Measurements from ENCODE around the gene PDCD1LG2. TPM values are rescaled to one million over a fixed set of nuclear protein-coding genes. Genes with fewer than 3 reads are reported as not detected.

Gene PDCD1LG2
- total RNA-seq, 2 experiments from 2014 or later: 4.1 to 4.8 TPM

GRCh38 chr9:5499889-5500398, 10.4 kb upstream of the PDCD1LG2 start:
- H3K27me3 Mint-ChIP-seq: peaks cover 1% of the 10 kb centered on the region
- H3K4me3 Mint-ChIP-seq: no peak overlapping the region
- ChIA-PET POLR2A (interaction anchor here (2.7 kb wide), 1 partner anchor 11 kb away, joined by 9 read pairs; the partner anchor contains the start of gene PDCD1LG2), CTCF (interaction anchor here (1.3 to 1.5 kb wide), 2 partner anchors 10 to 50 kb away, joined by 3 read pairs; partner anchors contain the start of gene CD274)
- H3K36me3 Mint-ChIP-seq (ENCODE audit: low read depth): peaks cover 21% of the 10 kb centered on the region
- H3K9me3 Mint-ChIP-seq: peaks cover 15% of the 10 kb centered on the region
- H3K4me1 Mint-ChIP-seq: peaks cover 5% of the 10 kb centered on the region
- DNase-seq: no peak
- H3K27ac Mint-ChIP-seq: no peak overlapping the region

- CTCF ChIA-PET: no interaction called here
These were observed 9.7 kb upstream of the PDCD1LG2 start for GRCh38 chr9:5500441-5501235.

GRCh38 chr9:5502553-5502952, 7.8 kb upstream of the PDCD1LG2 start:
- peaks cover 5% of the 10 kb centered on the region for H3K4me1 Mint-ChIP-seq
- H3K36me3 Mint-ChIP-seq (ENCODE audit: low read depth): peaks cover 18% of the 10 kb centered on the region
- H3K27me3 Mint-ChIP-seq: peaks cover 1% of the 10 kb centered on the region
- POLR2A ChIA-PET: no interaction called here
- CTCF ChIA-PET: no interaction called here
- H3K4me3 Mint-ChIP-seq: no peak overlapping the region
- DNase-seq: no peak
- H3K9me3 Mint-ChIP-seq: peaks cover 20% of the 10 kb centered on the region
- H3K27ac Mint-ChIP-seq: no peak overlapping the region

More at GRCh38 chr9:5500441-5501235, 9.7 kb upstream of the PDCD1LG2 start:
- Mint-ChIP-seq H3K4me1 (peaks cover 5% of the 10 kb centered on the region), H3K27me3 (peaks cover 1% of the 10 kb centered on the region), H3K9me3 (peaks cover 19% of the 10 kb centered on the region), H3K4me3 (no peak overlapping the region), H3K27ac (no peak overlapping the region), H3K36me3 (ENCODE audit: low read depth) (peaks cover 18% of the 10 kb centered on the region)
- DNase-seq: no peak
- POLR2A ChIA-PET: interaction anchor here (0.7 to 2.7 kb wide), 2 partner anchors 9 to 10 kb away, joined by 3 to 9 read pairs; partner anchors contain the start of gene PDCD1LG2

- Mint-ChIP-seq H3K9me3 (peaks cover 7% of the 10 kb centered on the region), H3K27ac (peak overlapping the region; percentile 95), H3K36me3 (ENCODE audit: low read depth) (peaks cover 19% of the 10 kb centered on the region), H3K27me3 (no peaks in the 10 kb centered on the region), H3K4me1 (peaks cover 59% of the 10 kb centered on the region), H3K4me3 (peak overlapping the region; percentile 28)
- CTCF ChIA-PET: interaction anchor here (1.3 to 2.5 kb wide), 2 partner anchors 30 to 60 kb away, joined by 3 to 17 read pairs; partner anchors contain the start of gene CD274
- DNase-seq: no peak
- POLR2A ChIA-PET: interaction anchor here (0.7 to 2.7 kb wide), 14 partner anchors 8 to 769 kb away, joined by 3 to 31 read pairs (median 10); partner anchors contain the start of genes CD274, PLGRKT and RIC1
These were observed 758 bp upstream of the PDCD1LG2 start for GRCh38 chr9:5509573-5509972.

- Mint-ChIP-seq H3K4me3 (peak overlapping the region; percentile 80), H3K4me1 (peaks cover 60% of the 10 kb centered on the region), H3K27me3 (no peaks in the 10 kb centered on the region), H3K9me3 (no peaks in the 10 kb centered on the region), H3K27ac (peak overlapping the region; percentile 95), H3K36me3 (ENCODE audit: low read depth) (peaks cover 21% of the 10 kb centered on the region)
- DNase-seq: no peak
- ChIA-PET CTCF (interaction anchor here (1.2 to 2.5 kb wide), 9 partner anchors 18 to 322 kb away, joined by 3 to 17 read pairs (median 3); partner anchors contain the start of genes CD274 and ERMP1), POLR2A (interaction anchor here (0.9 to 2.7 kb wide), 19 partner anchors 7 to 771 kb away, joined by 3 to 31 read pairs (median 9); partner anchors contain the start of genes CD274, PLGRKT and RIC1)
These were observed 658 bp downstream of the PDCD1LG2 start for GRCh38 chr9:5510989-5511388.

- CTCF ChIA-PET: interaction anchor here (0.7 to 2.5 kb wide), 7 partner anchors 18 to 189 kb away, joined by 3 to 17 read pairs (median 4); partner anchors contain the start of gene CD274
- no peaks in the 10 kb centered on the region for H3K27me3 Mint-ChIP-seq
- DNase-seq: no peak
- peak overlapping the region; percentile 80 for H3K4me3 Mint-ChIP-seq
- peak overlapping the region; percentile 95 for H3K27ac Mint-ChIP-seq
- H3K4me1 Mint-ChIP-seq: peaks cover 60% of the 10 kb centered on the region
- H3K9me3 Mint-ChIP-seq: no peaks in the 10 kb centered on the region
- POLR2A ChIA-PET: interaction anchor here (0.9 to 2.7 kb wide), 11 partner anchors 18 to 159 kb away, joined by 3 to 31 read pairs (median 16); partner anchors contain the start of genes CD274, PLGRKT and RIC1
- H3K36me3 Mint-ChIP-seq (ENCODE audit: low read depth): peaks cover 21% of the 10 kb centered on the region
These were observed 1.1 kb downstream of the PDCD1LG2 start for GRCh38 chr9:5511476-5511875.

GRCh38 chr9:5511935-5512580, 1.7 kb downstream of the PDCD1LG2 start:
- no peaks in the 10 kb centered on the region for H3K9me3 Mint-ChIP-seq
- H3K27ac Mint-ChIP-seq: peak overlapping the region; percentile 95
- H3K4me1 Mint-ChIP-seq: peaks cover 63% of the 10 kb centered on the region
- ChIA-PET POLR2A (interaction anchor here (0.7 to 2.7 kb wide), 7 partner anchors 17 to 160 kb away, joined by 3 to 31 read pairs (median 12); partner anchors contain the start of genes CD274 and PLGRKT), CTCF (interaction anchor here (0.7 to 2.5 kb wide), 3 partner anchors 62 to 189 kb away, joined by 3 to 17 read pairs (median 5); partner anchors contain the start of gene CD274)
- no peaks in the 10 kb centered on the region for H3K27me3 Mint-ChIP-seq
- DNase-seq: no peak
- peaks cover 24% of the 10 kb centered on the region for H3K36me3 Mint-ChIP-seq (ENCODE audit: low read depth)
- peak overlapping the region; percentile 80 for H3K4me3 Mint-ChIP-seq

GRCh38 chr9:5512658-5513452, 2.5 kb downstream of the PDCD1LG2 start:
- Mint-ChIP-seq H3K9me3 (no peaks in the 10 kb centered on the region), H3K27me3 (no peaks in the 10 kb centered on the region), H3K4me1 (peaks cover 67% of the 10 kb centered on the region), H3K4me3 (peak overlapping the region; percentile 80), H3K27ac (no peak overlapping the region), H3K36me3 (ENCODE audit: low read depth) (peaks cover 26% of the 10 kb centered on the region)
- CTCF ChIA-PET: no interaction called here
- POLR2A ChIA-PET: interaction anchor here (0.7 to 1.4 kb wide), 2 partner anchors 18 to 75 kb away, joined by 3 read pairs; no protein-coding TSS in a partner anchor
- no peak for DNase-seq

GRCh38 chr9:5513966-5514616, 3.8 kb downstream of the PDCD1LG2 start:
- no peaks in the 10 kb centered on the region for H3K27me3 Mint-ChIP-seq
- ChIA-PET POLR2A (no interaction called here), CTCF (no interaction called here)

GRCh38 chr9:5514617-5515260, 4.4 kb downstream of the PDCD1LG2 start:
- H3K36me3 Mint-ChIP-seq (ENCODE audit: low read depth): peaks cover 27% of the 10 kb centered on the region
- H3K9me3 Mint-ChIP-seq: peaks cover 2% of the 10 kb centered on the region
- ChIA-PET POLR2A (no interaction called here), CTCF (no interaction called here)
- no peak for DNase-seq
- H3K27me3 Mint-ChIP-seq: no peaks in the 10 kb centered on the region
- no peak overlapping the region for H3K27ac Mint-ChIP-seq
- peaks cover 69% of the 10 kb centered on the region for H3K4me1 Mint-ChIP-seq
- H3K4me3 Mint-ChIP-seq: no peak overlapping the region

More at GRCh38 chr9:5513966-5514616, 3.8 kb downstream of the PDCD1LG2 start:
- Mint-ChIP-seq H3K36me3 (ENCODE audit: low read depth) (peaks cover 26% of the 10 kb centered on the region), H3K4me1 (peaks cover 69% of the 10 kb centered on the region), H3K27ac (no peak overlapping the region), H3K9me3 (no peaks in the 10 kb centered on the region), H3K4me3 (no peak overlapping the region)
- DNase-seq: no peak

GRCh38 chr9:5515261-5515650, 4.9 kb downstream of the PDCD1LG2 start:
- POLR2A ChIA-PET: no interaction called here
- H3K4me3 Mint-ChIP-seq: no peak overlapping the region
- CTCF ChIA-PET: no interaction called here
- no peak overlapping the region for H3K27ac Mint-ChIP-seq
- DNase-seq: no peak
- peaks cover 64% of the 10 kb centered on the region for H3K4me1 Mint-ChIP-seq
- peaks cover 2% of the 10 kb centered on the region for H3K9me3 Mint-ChIP-seq
- H3K27me3 Mint-ChIP-seq: no peaks in the 10 kb centered on the region
- H3K36me3 Mint-ChIP-seq (ENCODE audit: low read depth): peaks cover 31% of the 10 kb centered on the region
